ENCODE results near the gene CFHR2. TPM values are rescaled to one million over a fixed set of nuclear protein-coding genes. Genes with fewer than 3 reads are reported as not detected.

The CFHR2 gene
- polyA plus RNA-seq, 1 donor (not counting 4 experiments of a cell fraction or from before 2014, with no cell fraction given), result not detected

DNA sequence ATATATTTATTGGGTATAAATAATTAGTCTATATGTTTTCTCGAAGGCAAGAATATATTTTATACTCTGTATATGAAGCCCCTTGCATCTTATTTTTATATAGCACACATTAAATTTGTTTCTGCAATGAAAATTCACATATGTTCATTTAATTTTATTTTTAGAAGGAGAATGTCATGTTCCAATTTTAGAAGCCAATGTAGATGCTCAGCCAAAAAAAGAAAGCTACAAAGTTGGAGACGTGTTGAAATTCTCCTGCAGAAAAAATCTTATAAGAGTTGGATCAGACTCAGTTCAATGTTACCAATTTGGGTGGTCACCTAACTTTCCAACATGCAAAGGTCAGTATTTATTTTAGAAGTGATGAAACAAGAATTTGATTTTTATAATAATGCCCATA is 50.4 kb downstream of the CFHR2 start:
- Histone ChIP-seq H3K4me3 (ENCODE audit: control insufficient read depth in 2 of 3, extremely low read depth in 1 of 3, insufficient read depth in 2 of 3, low read depth in 1 of 3, low read length in 3 of 3) (no peak overlapping the region), H2AFZ (ENCODE audit: control insufficient read depth, low read length) (no peak overlapping the region), H3K79me2 (ENCODE audit: control insufficient read depth, insufficient read depth, low read length) (no peaks in the 10 kb centered on the region), H3K4me1 (ENCODE audit: control insufficient read depth, extremely low read depth, insufficient read depth, low read length) (no peaks in the 10 kb centered on the region), H3K9me1 (ENCODE audit: control insufficient read depth, extremely low read depth, insufficient read depth, low read length) (no peaks in the 10 kb centered on the region), H3K9ac (ENCODE audit: control insufficient read depth, extremely low read depth, insufficient read depth, low read length) (no peak overlapping the region), H3K4me2 (ENCODE audit: control insufficient read depth, extremely low read depth, insufficient read depth, low read depth, low read length) (no peak overlapping the region), H3K27ac (ENCODE audit: control insufficient read depth, insufficient read depth, low read length) (no peak overlapping the region), H4K20me1 (ENCODE audit: control insufficient read depth, extremely low read depth, insufficient read depth, low read length) (no peaks in the 10 kb centered on the region), H3K27me3 (ENCODE audit: control insufficient read depth, extremely low read depth, insufficient read depth, low read length) (no peaks in the 10 kb centered on the region), H3K36me3 (ENCODE audit: control insufficient read depth in 2 of 2, extremely low read depth in 1 of 2, insufficient read depth in 2 of 2, low read length in 2 of 2) (no peaks in the 10 kb centered on the region), H3K9me3 (ENCODE audit: control insufficient read depth, low read depth, low read length) (no peaks in the 10 kb centered on the region)
- FAIRE-seq (no peak), DNase-seq (ENCODE audit: low read depth, low spot score) (no peak)
- TF ChIP-seq, protein P1, sequence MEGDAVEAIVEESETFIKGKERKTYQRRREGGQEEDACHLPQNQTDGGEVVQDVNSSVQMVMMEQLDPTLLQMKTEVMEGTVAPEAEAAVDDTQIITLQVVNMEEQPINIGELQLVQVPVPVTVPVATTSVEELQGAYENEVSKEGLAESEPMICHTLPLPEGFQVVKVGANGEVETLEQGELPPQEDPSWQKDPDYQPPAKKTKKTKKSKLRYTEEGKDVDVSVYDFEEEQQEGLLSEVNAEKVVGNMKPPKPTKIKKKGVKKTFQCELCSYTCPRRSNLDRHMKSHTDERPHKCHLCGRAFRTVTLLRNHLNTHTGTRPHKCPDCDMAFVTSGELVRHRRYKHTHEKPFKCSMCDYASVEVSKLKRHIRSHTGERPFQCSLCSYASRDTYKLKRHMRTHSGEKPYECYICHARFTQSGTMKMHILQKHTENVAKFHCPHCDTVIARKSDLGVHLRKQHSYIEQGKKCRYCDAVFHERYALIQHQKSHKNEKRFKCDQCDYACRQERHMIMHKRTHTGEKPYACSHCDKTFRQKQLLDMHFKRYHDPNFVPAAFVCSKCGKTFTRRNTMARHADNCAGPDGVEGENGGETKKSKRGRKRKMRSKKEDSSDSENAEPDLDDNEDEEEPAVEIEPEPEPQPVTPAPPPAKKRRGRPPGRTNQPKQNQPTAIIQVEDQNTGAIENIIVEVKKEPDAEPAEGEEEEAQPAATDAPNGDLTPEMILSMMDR (optimal IDR thresholded peaks at IDR 0.05 in 1 of 3, IDR thresholded peaks at IDR 0.05 in 1 of 3, conservative IDR thresholded peaks at IDR 0.05 in 1 of 3; ENCODE audit: extremely low read depth in 1 of 3, insufficient read depth in 2 of 3, low read length in 3 of 3), result no peak
- no peak for TF ChIP-seq EZH2 (IDR thresholded peaks at IDR 0.05; ENCODE audit: low read length)
- dilution Hi-C loops (cut with MboI; ENCODE audit: extremely low pct_ligation_motif_present, low sequenced_read_pairs), result no loop called here

DNA sequence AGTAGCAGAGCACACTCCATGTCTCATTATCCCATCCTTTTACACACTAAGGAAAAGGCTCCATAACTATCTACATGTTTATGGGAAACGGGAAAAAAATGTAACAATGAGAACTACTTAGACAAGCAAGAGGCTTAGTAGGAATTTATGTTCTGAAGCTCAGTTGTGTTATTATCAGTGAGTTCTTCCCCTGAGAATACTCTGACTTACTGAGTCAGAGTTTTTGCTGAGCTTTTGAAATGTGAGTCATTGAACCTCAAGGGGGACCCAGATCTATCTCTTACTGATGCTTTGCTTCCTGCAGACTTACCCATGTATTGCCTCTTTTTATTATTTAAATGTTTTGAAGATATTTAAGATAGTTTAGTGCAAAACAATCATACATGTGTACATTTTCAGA is 53.9 kb downstream of the CFHR2 start:
- FAIRE-seq, result no peak
- dilution Hi-C loops (cut with MboI; ENCODE audit: extremely low pct_ligation_motif_present, low sequenced_read_pairs), result no loop called here
- Histone ChIP-seq H3K79me2 (ENCODE audit: control insufficient read depth, insufficient read depth, low read length) (no peaks in the 10 kb centered on the region), H3K27ac (ENCODE audit: control insufficient read depth, insufficient read depth, low read length) (no peak overlapping the region), H3K9me3 (ENCODE audit: control insufficient read depth, low read depth, low read length) (no peaks in the 10 kb centered on the region), H3K36me3 (ENCODE audit: control insufficient read depth in 2 of 2, extremely low read depth in 1 of 2, insufficient read depth in 2 of 2, low read length in 2 of 2) (no peaks in the 10 kb centered on the region), H2AFZ (ENCODE audit: control insufficient read depth, low read length) (no peak overlapping the region), H3K9ac (ENCODE audit: control insufficient read depth, extremely low read depth, insufficient read depth, low read length) (no peak overlapping the region), H3K9me1 (ENCODE audit: control insufficient read depth, extremely low read depth, insufficient read depth, low read length) (no peaks in the 10 kb centered on the region), H3K4me3 (ENCODE audit: control insufficient read depth in 2 of 3, extremely low read depth in 1 of 3, insufficient read depth in 2 of 3, low read depth in 1 of 3, low read length in 3 of 3) (no peak overlapping the region), H3K27me3 (ENCODE audit: control insufficient read depth, extremely low read depth, insufficient read depth, low read length) (no peaks in the 10 kb centered on the region), H3K4me2 (ENCODE audit: control insufficient read depth, extremely low read depth, insufficient read depth, low read depth, low read length) (no peak overlapping the region), H4K20me1 (ENCODE audit: control insufficient read depth, extremely low read depth, insufficient read depth, low read length) (no peaks in the 10 kb centered on the region), H3K4me1 (ENCODE audit: control insufficient read depth, extremely low read depth, insufficient read depth, low read length) (no peaks in the 10 kb centered on the region)
- no peak for TF ChIP-seq EZH2 (IDR thresholded peaks at IDR 0.05; ENCODE audit: low read length)
- TF ChIP-seq, protein P1 (optimal IDR thresholded peaks at IDR 0.05 in 1 of 3, IDR thresholded peaks at IDR 0.05 in 1 of 3, conservative IDR thresholded peaks at IDR 0.05 in 1 of 3; ENCODE audit: extremely low read depth in 1 of 3, insufficient read depth in 2 of 3, low read length in 3 of 3), result no peak
- DNase-seq (ENCODE audit: low read depth, low spot score), result no peak

All from keratinocyte (primary cell).